HG03521 (cell line): ENCODE results near the gene ARHGAP26.
"Not testable (repeated sequence)": the region's sequence is repeated elsewhere in the genome, so short reads cannot be mapped to it uniquely, and the experiment has no call there.

ENCODE experiments used
- ATAC-seq: cut with Tn5 transposase; IDR thresholded peaks from one replicate; pipeline ENCODE4 v1.9.1; 2021; ENCODE audit warnings: mild to moderate bottlenecking, moderate library complexity; ENCODE audit not compliant: unreplicated experiment

ARHGAP26 gene

GRCh38 chr5:143190260-143190810, 420.2 kb downstream of the ARHGAP26 start:
- ATAC-seq = no peak

GRCh38 chr5:143191720-143192119, 421.5 kb downstream of the ARHGAP26 start:
- ATAC-seq = no peak

- no peak for ATAC-seq
Observed at GRCh38 chr5:143192191-143192900, 422.2 kb downstream of the ARHGAP26 start.

DNA sequence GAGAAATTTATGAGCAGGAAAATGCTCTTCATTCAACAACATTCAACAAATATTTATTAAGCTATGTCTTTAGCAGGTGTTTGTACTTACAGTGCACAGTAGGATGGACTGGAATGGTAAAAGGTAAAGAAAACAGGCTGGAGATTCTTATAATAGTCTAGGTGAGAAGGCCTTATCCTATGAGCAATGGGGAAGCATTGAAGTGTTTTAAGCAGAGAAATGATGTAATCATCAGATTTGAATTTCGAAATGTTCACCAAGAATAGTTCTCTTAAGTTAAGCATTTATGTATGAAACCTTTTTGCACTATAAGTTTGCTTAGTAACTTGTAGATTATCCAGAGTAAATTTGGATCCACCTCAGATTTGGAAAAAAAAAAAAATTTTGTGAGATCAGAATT, 424.0 kb downstream of the ARHGAP26 start:
- ATAC-seq = no peak

DNA sequence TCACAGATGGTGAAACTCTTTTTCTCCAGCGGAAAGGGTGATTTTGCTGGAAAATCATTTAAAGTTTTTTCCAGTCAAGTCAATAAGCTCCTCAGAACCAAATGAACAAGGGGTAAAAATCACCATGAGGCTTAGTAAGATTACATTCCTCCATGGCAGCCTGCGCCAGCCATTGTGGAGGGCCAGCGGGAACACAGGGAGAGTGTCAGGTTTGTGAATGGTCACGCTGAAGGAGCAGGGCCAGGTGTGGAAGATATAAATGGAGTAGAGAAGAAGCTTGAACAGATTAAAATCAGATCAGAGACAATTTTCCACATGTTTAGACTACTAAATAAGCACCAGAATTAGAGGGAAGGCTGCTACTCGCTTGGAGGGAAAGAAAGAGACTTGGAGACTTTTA, 424.5 kb downstream of the ARHGAP26 start:
- ATAC-seq = no peak

- ATAC-seq = no peak
Observed at GRCh38 chr5:143195491-143195890, 425.3 kb downstream of the ARHGAP26 start.

DNA sequence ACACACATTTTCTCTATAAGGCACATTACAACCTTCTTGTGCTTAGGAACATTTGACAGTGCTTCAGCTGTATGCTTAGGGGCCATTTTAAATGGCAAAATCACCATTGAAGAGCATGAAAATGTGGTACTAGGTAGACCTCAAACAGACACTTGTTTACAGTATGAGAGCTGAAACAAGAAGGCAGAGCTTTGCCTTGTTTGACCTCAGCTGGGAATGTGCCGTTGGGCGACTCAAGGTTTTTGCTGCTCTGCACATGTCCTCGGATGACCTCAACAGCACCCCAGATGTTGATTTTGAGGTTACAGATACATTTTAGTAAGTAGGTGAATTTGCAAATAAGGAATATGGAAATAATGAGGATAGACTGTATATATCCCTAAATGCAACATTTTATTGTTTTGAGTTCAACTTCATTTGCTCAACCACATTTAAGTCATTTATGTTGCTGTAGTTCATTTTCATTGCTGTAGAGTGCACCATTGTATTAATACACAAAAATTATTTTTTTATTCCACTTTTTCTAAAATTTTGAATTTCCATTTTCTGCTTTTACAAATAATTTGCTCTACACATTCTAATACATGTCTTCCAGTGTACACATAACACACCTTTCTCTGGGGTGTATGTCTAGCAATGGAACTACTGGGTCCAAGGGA, 426.6 kb downstream of the ARHGAP26 start:
- no peak for ATAC-seq

DNA sequence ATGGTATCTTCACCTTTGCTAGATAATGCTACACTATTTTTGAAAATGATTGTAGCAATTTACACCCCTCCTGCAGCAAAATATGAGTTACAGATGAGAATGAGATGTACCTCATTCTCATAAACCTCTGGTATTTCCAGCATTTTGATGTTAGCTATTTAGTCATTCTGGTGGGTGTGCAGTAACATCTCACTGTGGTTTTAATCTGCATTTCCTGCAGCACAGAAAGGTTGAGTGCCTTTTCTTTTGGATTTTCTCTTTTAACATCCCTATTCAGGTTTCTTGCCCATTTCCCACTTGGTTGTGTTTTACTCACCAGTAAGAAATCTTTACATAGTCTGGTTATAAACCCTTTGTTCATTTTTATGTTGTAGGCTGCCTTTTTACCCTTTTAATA, 427.1 kb downstream of the ARHGAP26 start:
- ATAC-seq = no peak

DNA sequence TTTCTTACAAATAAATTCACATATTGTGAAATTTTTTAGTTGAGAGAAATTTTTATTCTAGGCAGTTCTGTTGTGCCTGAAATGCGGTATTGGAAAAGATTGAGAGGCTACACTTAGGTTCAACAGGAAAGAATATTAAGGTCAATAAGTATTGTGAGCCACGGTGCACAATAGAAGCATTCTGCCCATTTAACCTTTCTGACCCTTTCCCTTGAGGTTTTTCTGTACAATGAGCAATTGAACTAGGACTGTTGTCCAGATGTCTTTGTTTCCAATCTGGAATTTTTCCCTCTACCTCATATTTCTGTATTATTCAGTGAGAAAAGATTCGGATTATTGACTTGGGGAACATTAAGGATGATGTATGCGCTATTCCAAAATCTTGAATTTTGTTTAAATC, 428.2 kb downstream of the ARHGAP26 start:
- ATAC-seq = no peak

GRCh38 chr5:143199161-143199560, 429.0 kb downstream of the ARHGAP26 start:
- no peak for ATAC-seq

DNA sequence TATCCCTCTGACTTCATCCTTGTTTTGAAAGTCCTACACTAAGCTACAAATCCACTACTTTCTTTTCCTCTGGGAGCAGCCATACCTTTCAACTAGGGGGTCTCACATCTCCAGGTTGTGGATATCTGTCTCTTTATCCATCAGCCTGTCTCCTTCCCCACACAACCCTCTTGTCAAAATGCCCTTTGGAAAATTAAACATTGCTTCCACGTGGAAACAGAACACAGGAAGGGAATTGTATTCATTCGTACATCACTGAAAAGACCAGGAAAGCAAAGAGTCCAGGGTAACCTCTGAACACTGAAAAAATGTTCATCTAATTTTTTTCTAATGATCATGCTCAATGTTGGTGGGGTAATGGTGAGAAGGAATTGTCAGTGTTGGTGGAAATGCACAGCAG, 429.7 kb downstream of the ARHGAP26 start:
- ATAC-seq = no peak

- no peak for ATAC-seq
Observed at GRCh38 chr5:143200781-143201398, 430.7 kb downstream of the ARHGAP26 start.

DNA sequence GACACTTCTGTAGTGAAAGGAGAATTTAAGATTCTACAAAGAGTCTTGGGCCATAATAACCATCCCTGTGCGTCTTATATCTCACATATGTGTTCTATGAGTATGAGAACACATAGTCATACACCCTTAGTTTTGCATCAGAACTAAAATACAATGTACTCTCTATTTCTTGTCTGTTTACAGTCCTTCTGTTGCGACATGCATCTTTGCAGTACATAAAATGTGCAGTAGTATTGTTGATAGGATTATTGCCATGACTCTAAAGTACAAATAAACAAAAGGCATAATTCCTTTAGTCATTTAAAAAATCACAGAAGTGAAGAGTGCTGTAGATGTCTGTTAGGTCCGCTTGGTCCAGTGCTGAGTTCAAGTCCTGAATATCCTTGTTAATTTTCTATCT, 431.4 kb downstream of the ARHGAP26 start:
- ATAC-seq = no peak

DNA sequence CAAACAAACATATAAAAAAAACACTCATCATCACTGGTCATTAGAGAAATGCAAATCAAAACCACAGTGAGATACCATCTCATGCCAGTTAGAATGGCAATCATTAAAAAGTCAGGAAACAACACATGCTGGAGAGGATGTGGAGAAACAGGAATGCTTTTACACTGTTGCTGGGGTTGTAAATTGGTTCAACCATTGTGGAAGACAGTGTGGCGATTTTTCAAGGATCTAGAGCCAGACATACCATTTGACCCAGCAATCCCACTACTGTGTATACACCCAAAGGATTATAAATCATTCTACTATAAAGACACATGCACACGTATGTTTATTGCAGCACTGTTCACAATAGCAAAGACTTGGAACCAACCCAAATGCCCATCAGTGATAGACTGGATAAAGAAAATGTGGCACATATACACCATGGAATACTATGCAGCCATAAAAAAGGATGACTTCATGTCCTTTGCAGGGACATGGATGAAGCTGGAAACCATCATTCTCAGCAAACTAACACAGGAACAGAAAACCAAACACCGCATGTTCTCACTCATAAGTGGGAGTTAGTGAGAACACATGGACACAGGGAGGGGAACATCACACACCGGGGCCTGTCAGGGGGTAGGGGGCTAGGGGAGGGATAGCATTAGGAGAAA, 433.3 kb downstream of the ARHGAP26 start:
- not testable (repeated sequence) for ATAC-seq

- ATAC-seq = no peak
Observed at GRCh38 chr5:143204474-143205246, 434.5 kb downstream of the ARHGAP26 start.

- ATAC-seq = no peak
Observed at GRCh38 chr5:143205386-143205785, 435.2 kb downstream of the ARHGAP26 start.

- ATAC-seq = no peak
Observed at GRCh38 chr5:143205883-143206195, 435.7 kb downstream of the ARHGAP26 start.

DNA sequence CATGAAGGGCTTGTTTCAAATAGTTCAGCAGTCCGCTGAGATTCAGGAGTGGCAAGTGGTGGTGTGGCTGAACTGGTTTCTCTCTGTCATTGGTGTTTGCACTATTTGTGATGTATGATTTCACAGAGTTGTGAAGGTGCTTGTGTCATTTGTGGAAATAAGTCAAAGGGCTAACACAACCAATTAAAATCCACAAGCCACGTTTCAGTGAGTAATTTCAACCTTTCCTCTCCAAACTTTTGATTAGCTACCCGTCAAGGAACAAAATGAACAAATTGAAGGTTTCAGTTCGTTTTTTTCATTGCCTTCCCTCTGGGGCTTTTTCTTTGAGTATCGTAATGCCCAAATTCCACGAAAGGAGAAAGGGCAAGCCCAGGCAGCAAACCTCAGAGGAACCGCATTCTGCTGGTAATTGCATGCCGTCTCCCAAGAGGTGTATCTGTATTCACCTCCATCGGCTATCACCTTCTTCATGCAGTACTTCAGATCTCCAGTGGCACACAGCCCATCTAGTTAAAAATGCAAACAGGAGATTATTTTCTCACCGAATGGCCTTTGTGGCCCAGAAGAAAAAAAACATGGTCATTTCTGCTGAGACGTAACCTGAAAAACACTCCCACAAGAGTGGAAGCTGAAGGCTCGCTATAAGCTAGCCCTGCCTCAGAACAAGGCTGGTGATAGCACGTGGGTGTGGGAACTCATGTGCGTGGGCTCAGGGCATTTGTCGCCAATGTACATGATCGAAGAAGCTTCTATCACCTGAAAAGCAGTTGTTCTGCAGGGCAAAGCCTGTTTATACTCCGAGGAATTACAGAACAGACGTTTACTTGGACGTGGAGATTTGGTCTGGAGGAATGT, 436.2 kb downstream of the ARHGAP26 start:
- peak; percentile 40 for ATAC-seq

DNA sequence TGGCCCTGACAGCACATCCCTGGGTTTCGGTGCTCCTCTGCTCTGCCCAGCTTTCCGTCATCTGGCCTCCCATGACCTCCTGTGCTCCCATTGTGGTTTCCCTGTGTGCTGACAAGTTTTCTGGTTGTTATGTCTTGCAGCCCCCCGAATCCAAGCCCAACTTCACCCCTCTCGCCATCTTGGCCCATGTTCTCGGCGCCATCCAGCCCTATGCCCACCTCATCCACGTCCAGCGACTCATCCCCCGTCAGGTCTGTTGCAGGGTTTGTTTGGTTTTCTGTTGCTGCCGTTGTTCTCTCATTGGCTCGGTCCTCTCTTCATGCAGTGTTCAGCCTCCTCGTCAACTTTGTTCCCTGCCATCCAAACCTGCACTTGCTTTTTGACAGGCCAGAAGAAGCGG, 436.9 kb downstream of the ARHGAP26 start:
- no peak for ATAC-seq
